ENCODE results near the gene ASAP2.

Gene ASAP2

DNA sequence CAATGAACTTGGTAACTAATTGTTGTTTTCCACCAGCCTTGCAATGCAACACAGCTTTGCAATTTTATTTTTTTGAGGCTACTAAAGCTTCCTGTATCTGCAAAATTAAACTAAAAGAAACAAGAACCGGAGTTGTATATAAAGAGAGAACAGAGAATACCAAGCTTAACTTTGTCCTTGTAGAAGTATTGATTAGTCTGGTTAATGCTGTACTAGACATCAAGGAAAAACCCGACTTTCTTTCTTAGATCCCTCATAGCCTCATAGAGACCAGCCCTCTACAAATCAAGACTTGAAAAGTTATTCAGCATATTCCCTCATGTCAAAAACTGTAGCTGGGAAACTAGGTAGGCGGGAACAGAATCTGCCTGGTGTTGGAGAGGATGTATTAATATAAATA is 1.7 kb upstream of the ASAP2 start:
- Histone ChIP-seq H3K9me3 (ENCODE audit: control insufficient read depth, insufficient read depth, low read length) (no peaks in the 10 kb centered on the region), H3K36me3 (ENCODE audit: control insufficient read depth, insufficient read depth, low read length) (no peaks in the 10 kb centered on the region), H3K4me3 (ENCODE audit: low read depth, low read length) (no peak overlapping the region), H3K27me3 (ENCODE audit: control insufficient read depth, insufficient read depth, low read length) (peaks cover 48% of the 10 kb centered on the region), H3K9ac (ENCODE audit: low read depth, low read length) (no peak overlapping the region), H3K27ac (ENCODE audit: low read depth, low read length) (no peak overlapping the region), H3K4me1 (ENCODE audit: control insufficient read depth, insufficient read depth, low read length) (peaks cover 14% of the 10 kb centered on the region)

- Histone ChIP-seq H3K4me1 (ENCODE audit: control insufficient read depth, insufficient read depth, low read length) (peaks cover 14% of the 10 kb centered on the region), H3K27me3 (ENCODE audit: control insufficient read depth, insufficient read depth, low read length) (peaks cover 48% of the 10 kb centered on the region), H3K4me3 (ENCODE audit: low read depth, low read length) (peak overlapping the region; percentile 68), H3K9ac (ENCODE audit: low read depth, low read length) (no peak overlapping the region), H3K36me3 (ENCODE audit: control insufficient read depth, insufficient read depth, low read length) (no peaks in the 10 kb centered on the region), H3K9me3 (ENCODE audit: control insufficient read depth, insufficient read depth, low read length) (no peaks in the 10 kb centered on the region), H3K27ac (ENCODE audit: low read depth, low read length) (no peak overlapping the region)
Measured at GRCh38 chr2:9205486-9205885, 1.1 kb upstream of the ASAP2 start.

DNA sequence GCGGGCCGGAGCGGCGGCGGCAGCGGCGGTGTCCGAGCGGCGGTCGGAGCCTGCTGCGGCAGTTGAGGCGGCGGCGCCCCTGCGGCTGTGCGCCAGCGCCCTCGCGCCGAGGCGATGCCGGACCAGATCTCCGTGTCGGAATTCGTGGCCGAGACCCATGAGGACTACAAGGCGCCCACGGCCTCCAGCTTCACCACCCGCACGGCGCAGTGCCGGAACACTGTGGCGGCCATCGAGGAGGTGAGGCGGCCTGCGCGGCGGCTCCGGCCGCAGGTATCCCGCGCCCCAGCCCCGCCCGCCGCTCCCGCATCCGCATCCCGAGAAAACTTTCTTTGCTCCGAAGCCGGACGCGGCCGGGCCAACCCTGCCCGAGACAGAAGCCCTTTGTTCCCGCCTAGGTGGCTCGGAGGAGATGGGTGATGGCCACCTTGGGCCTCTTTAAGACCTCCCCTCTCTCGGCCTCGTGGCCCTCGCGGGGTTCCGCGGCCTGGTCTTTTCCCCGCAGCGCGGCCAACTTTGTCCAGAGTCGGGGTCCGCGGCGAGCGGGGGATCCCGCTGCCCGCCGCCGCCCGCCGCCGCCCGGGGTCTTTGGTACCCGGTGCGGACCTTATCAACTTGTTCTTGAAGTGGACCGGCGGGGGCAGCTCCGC is 504 bp downstream of the ASAP2 start:
- Histone ChIP-seq H3K9me3 (ENCODE audit: control insufficient read depth, insufficient read depth, low read length) (no peaks in the 10 kb centered on the region), H3K27me3 (ENCODE audit: control insufficient read depth, insufficient read depth, low read length) (peaks cover 49% of the 10 kb centered on the region), H3K4me1 (ENCODE audit: control insufficient read depth, insufficient read depth, low read length) (peaks cover 19% of the 10 kb centered on the region), H3K4me3 (ENCODE audit: low read depth, low read length) (peak overlapping the region; percentile 87), H3K27ac (ENCODE audit: low read depth, low read length) (peak overlapping the region; percentile 27), H3K36me3 (ENCODE audit: control insufficient read depth, insufficient read depth, low read length) (no peaks in the 10 kb centered on the region), H3K9ac (ENCODE audit: low read depth, low read length) (peak overlapping the region; percentile 74)

DNA sequence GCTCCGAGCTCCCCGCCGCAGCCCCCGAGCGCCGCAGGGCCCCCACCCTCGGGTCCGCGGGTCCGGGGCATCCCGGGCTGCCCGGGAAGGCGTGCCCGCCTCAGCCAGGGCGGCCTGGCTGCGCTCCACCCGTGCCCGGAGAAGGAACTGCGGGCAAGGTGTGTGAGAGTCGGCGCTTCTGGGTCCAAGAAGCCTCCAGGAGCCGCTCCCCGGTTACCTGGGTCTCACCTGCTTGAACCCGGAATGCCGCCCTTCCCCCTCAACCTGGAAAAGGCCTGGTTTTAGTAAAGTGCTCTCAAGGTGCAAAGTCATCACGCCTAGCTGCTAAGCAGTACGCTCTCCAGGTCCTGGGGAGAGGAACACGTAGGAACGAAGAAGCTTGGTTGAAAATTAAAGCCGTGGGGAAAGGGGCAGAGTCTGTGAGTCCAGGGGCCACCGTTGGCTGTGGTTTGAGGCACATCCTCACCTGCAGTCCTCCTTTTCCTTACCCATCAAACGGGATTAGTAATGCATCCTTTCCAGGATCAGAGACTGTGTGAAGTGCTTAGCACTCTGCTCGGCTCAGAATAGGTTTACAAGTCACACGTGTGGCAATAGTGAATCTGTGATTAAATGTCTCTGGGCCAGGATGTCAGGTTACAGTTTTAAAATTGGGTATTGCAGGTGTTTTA is 1.2 kb downstream of the ASAP2 start:
- no peak overlapping the region for H3K9ac ChIP-seq (ENCODE audit: low read depth, low read length)
- peak overlapping the region; percentile 87 for H3K4me3 ChIP-seq (ENCODE audit: low read depth, low read length)
- no peak overlapping the region for H3K27ac ChIP-seq (ENCODE audit: low read depth, low read length)

DNA sequence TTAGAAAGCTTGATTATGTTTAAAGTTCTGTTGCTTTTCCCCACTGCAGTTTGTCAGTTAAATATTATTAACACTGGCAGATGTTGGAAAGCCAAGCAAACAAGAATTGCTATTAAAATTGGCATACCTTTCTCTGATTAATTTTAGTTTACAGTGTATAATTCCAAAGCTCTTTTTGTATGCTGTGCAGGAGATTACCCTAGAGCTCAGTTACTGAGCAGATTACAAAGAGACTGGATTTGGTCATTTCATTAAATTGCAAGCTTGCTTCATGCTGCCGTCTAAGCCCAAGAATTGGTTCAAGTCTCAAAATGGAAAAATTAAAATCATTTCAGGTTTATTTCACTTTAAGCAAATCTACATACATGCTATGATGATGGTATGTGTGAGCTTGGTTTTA is 2.3 kb downstream of the ASAP2 start:
- Histone ChIP-seq H3K9ac (ENCODE audit: low read depth, low read length) (no peak overlapping the region), H3K4me1 (ENCODE audit: control insufficient read depth, insufficient read depth, low read length) (peaks cover 19% of the 10 kb centered on the region), H3K9me3 (ENCODE audit: control insufficient read depth, insufficient read depth, low read length) (no peaks in the 10 kb centered on the region), H3K27me3 (ENCODE audit: control insufficient read depth, insufficient read depth, low read length) (peaks cover 58% of the 10 kb centered on the region), H3K27ac (ENCODE audit: low read depth, low read length) (no peak overlapping the region), H3K4me3 (ENCODE audit: low read depth, low read length) (no peak overlapping the region), H3K36me3 (ENCODE audit: control insufficient read depth, insufficient read depth, low read length) (no peaks in the 10 kb centered on the region)

More for the DNA sequence above, 1.2 kb downstream of the ASAP2 start:
- no peaks in the 10 kb centered on the region for H3K36me3 ChIP-seq (ENCODE audit: control insufficient read depth, insufficient read depth, low read length)
- peaks cover 19% of the 10 kb centered on the region for H3K4me1 ChIP-seq (ENCODE audit: control insufficient read depth, insufficient read depth, low read length)
- H3K9me3 ChIP-seq (ENCODE audit: control insufficient read depth, insufficient read depth, low read length), result no peaks in the 10 kb centered on the region
- peaks cover 52% of the 10 kb centered on the region for H3K27me3 ChIP-seq (ENCODE audit: control insufficient read depth, insufficient read depth, low read length)

DNA sequence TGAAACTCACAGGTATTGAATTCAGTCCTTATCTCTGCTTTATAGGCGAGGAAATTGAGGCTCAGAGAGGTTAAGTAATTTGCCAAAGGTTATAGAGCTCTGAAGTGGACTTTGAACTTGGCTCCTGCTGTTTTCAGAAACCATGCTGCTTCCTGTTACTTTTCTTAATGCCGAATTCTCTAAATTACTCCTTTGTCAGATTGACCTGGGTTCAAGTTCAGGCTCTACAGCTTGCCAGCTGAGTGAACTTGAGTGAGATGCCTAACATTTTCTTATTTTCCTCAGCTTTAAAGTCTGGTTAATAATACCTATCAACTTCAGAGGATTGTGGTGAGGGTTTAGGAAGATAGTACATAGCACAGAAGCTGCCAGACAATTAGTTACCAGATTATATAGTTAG is 3.4 kb downstream of the ASAP2 start:
- Histone ChIP-seq H3K4me3 (ENCODE audit: low read depth, low read length) (no peak overlapping the region), H3K4me1 (ENCODE audit: control insufficient read depth, insufficient read depth, low read length) (peaks cover 19% of the 10 kb centered on the region), H3K27ac (ENCODE audit: low read depth, low read length) (no peak overlapping the region), H3K36me3 (ENCODE audit: control insufficient read depth, insufficient read depth, low read length) (no peaks in the 10 kb centered on the region), H3K9ac (ENCODE audit: low read depth, low read length) (no peak overlapping the region), H3K9me3 (ENCODE audit: control insufficient read depth, insufficient read depth, low read length) (no peaks in the 10 kb centered on the region), H3K27me3 (ENCODE audit: control insufficient read depth, insufficient read depth, low read length) (peaks cover 50% of the 10 kb centered on the region)

DNA sequence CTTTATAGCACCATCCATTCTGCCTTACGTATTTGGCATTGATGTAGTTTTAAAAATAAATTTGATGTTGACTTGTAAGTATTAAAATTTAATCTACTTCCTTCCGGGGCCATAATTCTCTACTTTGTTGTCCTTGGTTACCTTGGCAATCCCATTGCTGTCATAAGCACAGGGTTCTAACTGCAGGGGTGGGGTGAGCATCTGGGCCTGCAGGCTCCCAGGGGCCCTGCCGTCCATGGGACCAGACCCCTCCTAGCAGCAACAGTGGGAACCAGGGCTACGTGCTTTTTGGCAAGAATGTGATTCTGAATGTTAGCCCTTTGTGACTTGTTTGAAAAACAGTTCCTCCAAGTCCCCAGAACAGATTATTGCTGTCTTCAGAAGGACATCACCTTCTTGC is 4.9 kb downstream of the ASAP2 start:
- Histone ChIP-seq H3K4me3 (ENCODE audit: low read depth, low read length) (no peak overlapping the region), H3K4me1 (ENCODE audit: control insufficient read depth, insufficient read depth, low read length) (peaks cover 13% of the 10 kb centered on the region; the same call in 1 of the 2 replicates), H3K27ac (ENCODE audit: low read depth, low read length) (no peak overlapping the region), H3K9ac (ENCODE audit: low read depth, low read length) (no peak overlapping the region), H3K27me3 (ENCODE audit: control insufficient read depth, insufficient read depth, low read length) (peaks cover 45% of the 10 kb centered on the region), H3K9me3 (ENCODE audit: control insufficient read depth, insufficient read depth, low read length) (no peaks in the 10 kb centered on the region), H3K36me3 (ENCODE audit: control insufficient read depth, insufficient read depth, low read length) (no peaks in the 10 kb centered on the region)

DNA sequence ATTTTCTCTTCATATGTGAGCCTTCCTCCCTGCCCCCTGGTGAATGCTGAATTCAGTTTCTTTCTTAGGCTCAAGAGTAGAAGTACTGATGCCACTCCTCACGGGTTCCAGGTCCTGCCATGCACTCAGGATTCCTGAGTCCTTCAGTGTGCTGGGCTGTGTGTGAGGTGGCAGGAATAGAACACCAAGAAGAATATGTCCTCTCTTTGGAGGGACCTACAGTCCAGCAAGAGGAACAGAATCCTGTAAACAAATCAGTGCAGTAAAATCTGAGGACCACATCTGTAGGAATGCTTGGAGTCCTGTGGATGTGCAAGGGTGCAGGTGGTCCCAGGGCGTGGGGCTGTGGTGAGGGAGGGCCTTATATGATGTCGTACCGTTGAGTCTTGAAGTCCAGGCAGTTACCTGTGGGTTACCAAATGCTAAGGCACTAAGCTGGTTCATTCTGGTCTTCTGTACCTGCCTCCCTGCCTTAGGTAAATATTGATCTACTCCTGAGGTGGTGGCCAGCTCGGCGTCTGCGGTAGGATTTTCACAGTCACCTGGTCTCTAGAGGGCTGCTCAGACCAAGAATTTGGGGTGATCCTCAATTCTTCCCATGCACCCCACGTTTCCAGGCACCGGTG is 5.5 kb downstream of the ASAP2 start:
- Histone ChIP-seq H3K9ac (ENCODE audit: low read depth, low read length) (no peak overlapping the region), H3K9me3 (ENCODE audit: control insufficient read depth, insufficient read depth, low read length) (no peaks in the 10 kb centered on the region), H3K27me3 (ENCODE audit: control insufficient read depth, insufficient read depth, low read length) (peaks cover 47% of the 10 kb centered on the region), H3K36me3 (ENCODE audit: control insufficient read depth, insufficient read depth, low read length) (no peaks in the 10 kb centered on the region), H3K4me3 (ENCODE audit: low read depth, low read length) (no peak overlapping the region), H3K27ac (ENCODE audit: low read depth, low read length) (no peak overlapping the region), H3K4me1 (ENCODE audit: control insufficient read depth, insufficient read depth, low read length) (peaks cover 13% of the 10 kb centered on the region; the same call in 1 of the 2 replicates)

DNA sequence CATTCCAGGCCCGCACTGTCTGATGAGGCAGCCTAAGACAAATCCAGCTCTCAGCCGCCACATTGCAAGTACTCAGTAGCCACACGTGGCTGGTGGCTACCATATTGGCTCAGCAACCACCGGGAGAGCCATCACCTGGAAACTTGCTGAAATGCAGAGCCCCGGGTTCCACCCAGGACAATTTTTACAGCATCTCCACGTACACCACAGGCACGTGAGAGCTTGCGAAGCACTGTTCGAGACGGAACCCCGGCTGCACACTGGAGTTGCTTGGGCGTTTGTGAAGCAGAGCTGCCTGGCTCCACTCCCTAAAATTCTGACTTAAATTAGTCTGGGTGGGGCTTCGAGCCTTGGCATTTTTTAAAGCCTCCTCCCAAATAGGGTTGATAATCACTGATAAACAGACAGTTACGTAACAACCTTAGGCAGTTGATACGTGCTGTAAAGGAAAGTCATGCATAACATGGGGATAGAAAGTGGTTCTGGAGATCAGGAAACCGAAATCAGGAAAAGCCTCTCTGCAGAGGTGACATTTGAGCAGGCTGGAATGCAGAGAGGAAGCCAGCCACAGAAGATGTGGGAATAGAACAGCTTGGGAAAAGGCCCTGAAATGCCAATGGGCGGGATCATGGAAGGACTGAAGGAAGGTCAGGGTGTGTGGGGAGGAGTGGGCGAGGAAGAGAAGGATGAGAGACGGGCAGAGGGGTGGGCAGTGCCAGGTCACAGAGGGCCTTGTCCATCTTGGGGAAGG is 6.2 kb downstream of the ASAP2 start:
- no peak overlapping the region for H3K27ac ChIP-seq (ENCODE audit: low read depth, low read length)
- no peaks in the 10 kb centered on the region for H3K9me3 ChIP-seq (ENCODE audit: control insufficient read depth, insufficient read depth, low read length)
- peaks cover 11% of the 10 kb centered on the region for H3K4me1 ChIP-seq (ENCODE audit: control insufficient read depth, insufficient read depth, low read length)
- H3K9ac ChIP-seq (ENCODE audit: low read depth, low read length), result no peak overlapping the region
- H3K36me3 ChIP-seq (ENCODE audit: control insufficient read depth, insufficient read depth, low read length), result no peaks in the 10 kb centered on the region
- H3K4me3 ChIP-seq (ENCODE audit: low read depth, low read length), result no peak overlapping the region
- peaks cover 43% of the 10 kb centered on the region for H3K27me3 ChIP-seq (ENCODE audit: control insufficient read depth, insufficient read depth, low read length)

GRCh38 chr2:9213477-9214051 is 7.0 kb downstream of the ASAP2 start:
- no peaks in the 10 kb centered on the region for H3K36me3 ChIP-seq (ENCODE audit: control insufficient read depth, insufficient read depth, low read length)
- no peak overlapping the region for H3K27ac ChIP-seq (ENCODE audit: low read depth, low read length)
- H3K4me3 ChIP-seq (ENCODE audit: low read depth, low read length), result no peak overlapping the region
- peaks cover 40% of the 10 kb centered on the region for H3K27me3 ChIP-seq (ENCODE audit: control insufficient read depth, insufficient read depth, low read length)
- no peak overlapping the region for H3K9ac ChIP-seq (ENCODE audit: low read depth, low read length)
- no peaks in the 10 kb centered on the region for H3K9me3 ChIP-seq (ENCODE audit: control insufficient read depth, insufficient read depth, low read length)
- H3K4me1 ChIP-seq (ENCODE audit: control insufficient read depth, insufficient read depth, low read length), result peaks cover 11% of the 10 kb centered on the region
